LHCN-M2 (cell line): ENCODE data around the gene PLSCR3. TPM values are rescaled to one million over a fixed set of nuclear protein-coding genes. Genes with fewer than 3 reads are reported as not detected.
A peak's percentile ranks its signal among the peaks of the same experiment; 100 is the strongest.

Source experiments
- DNase-seq: peaks from one replicate; pipeline ENCODE4 v3.0.0-alpha.2; 2012; ENCODE audit warnings: low read depth
- polyA plus RNA-seq: library from polyadenylated mRNA; unstranded; fragments of >200 nt; gene quantifications from one replicate; pipeline ENCODE4 v1.2.1, GENCODE V29; 2012; ENCODE audit warnings: missing spikeins
- total RNA-seq: library from RNA; depleted of rRNA; stranded (reverse); fragments of >200 nt; gene quantifications from 2 replicates; pipeline ENCODE4 v1.2.3, GENCODE V29; 2014; rRNA removed

The PLSCR3 gene
- 38.1 and 54.4 TPM in 2 replicates for total RNA-seq
- 122 TPM for polyA plus RNA-seq

DNA sequence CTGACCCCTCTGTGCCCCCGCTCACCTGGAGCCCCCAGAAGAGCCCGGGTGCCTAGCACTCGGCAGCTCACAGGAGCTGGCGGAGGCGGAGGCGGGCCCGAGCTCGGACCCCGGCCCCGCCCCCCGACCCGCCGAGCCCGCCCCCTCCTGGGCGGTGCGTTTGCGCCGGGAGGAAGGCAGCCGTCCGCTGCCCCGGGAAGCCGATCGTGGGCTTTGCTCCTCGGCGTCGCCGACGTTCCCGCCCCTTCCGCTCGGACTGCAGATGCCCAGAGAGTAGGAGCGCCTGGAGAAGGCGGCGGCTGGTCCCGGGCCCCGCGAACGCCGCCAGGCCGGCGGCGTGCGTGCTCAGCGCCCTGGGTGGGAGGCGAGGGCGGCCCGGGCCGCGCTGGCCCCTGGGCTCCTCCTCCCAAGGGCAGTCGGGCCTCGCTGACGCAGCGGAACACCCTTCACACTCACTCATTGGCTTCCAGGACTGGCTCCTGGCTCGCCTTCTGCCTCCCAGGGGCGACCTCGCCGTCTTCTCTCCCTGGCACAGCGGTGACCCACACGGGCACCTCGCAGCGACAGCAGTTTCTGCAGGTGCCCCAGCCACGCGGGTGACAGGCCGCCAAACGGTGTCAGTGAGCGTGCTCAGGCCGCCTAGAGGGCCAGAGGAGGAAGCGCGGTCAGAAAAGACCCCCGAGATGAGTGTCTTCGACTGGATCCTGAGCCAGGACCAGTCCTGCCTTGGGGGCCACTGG, at the start of gene PLSCR3:
PLSCR3 (minus strand) TSS at position 74 of the 740 bp plus-strand sequence. CDS start 415 bp downstream, outside the sequence.
- peak; percentile 82 for DNase-seq

DNA sequence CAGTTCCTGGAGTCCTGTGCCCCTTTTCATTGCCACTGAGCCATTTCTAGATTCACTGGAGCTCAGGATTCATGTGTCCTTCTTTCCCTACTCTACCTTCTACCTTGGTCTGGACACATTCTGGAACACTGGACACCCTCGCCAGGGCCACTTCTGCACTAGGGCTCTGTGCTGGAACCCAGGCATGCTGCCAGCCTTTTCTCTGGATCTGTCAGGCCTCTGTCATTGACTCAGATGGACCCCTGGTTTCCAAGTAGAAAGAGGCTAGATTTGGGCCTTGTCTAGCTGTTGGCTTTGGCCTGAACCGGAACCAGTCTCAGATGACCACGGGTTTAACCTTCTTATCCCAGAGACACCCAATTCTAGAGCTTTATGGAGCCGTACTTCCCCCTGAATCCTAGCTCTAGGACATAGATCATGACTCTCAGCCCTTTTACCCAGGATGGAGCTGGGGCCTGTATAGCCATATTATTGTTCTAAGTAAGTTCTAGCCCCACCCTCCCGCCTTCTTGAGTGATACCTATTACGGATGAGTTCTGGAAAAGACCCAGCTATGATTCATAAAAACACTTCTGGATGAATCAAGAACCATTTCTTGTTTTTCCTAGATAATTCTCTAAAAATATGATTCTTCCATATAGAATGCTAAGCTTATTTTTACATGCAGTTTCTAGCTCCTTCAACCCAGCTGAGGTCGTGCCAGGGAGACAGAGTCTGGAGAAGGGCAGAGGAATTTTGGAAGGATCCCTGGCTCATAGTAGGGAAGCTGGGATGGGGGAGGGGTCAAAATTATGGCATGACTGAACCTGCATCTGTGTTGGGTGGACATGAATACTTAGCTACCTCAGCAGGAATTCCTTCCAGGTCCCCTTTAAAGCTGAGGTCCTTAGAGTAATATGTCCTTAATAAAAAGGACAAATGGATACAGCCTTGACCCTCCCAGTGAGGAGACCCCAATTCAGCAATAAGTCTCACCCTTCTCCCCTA, 49.5 kb upstream of the PLSCR3 start:
- DNase-seq, result peak; percentile 73

DNA sequence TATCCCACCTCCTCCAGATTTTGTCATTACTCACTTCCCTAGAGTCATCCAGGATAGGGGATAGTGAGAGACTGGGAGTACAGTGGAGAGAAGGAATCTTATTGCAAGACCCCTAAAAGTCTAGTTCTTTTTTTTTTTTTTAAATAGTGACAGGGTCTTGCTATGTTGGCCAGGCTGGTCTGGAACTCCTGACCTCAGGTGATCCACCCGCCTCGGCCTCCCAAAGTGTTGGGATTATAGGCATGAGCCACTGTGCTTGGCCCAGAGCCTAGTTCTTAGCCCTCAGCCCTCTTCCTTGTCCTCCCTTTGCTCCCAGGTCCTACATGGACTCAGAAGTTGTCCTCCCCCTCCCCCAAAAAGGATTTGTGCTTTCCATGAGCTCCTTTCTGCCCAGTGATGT, 47.8 kb upstream of the PLSCR3 start:
- no peak for DNase-seq

DNA sequence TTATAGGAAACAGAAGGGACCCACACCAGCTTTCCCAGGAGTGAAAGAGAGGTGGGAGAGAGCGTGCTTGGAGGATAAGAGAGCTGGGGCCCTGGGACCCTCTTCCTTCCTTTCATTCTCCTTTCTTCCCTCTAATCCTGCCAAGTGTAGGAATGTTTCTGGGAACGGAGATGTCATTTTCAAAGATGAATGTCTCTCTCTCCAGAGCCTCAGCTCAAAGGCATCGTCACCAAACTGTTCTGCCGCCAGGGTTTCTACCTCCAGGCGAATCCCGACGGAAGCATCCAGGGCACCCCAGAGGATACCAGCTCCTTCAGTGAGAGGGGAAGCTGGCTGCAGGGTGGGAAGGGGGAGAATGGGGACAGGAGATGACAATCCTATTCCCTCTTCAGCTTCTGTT, 46.9 kb upstream of the PLSCR3 start:
- DNase-seq, result no peak

DNA sequence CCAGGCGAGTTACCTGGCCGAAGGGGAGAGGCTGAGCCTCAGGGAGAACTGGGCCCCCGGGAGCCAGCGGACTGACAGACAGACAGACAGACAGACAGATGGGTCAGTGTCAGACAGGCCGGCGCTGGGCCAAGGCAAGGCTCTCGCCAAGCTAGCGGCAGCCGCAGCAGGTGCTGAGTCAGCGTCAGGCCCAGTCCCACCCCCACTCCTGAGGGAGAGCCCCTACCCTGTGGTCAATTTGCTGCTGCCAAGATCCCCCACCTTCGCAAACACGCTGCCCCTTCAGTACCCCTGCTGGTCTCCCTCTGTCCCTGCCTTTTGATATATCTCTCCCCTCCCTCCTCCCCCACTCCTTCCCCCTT, 46.5 kb upstream of the PLSCR3 start:
- DNase-seq, result peak; percentile 62

DNA sequence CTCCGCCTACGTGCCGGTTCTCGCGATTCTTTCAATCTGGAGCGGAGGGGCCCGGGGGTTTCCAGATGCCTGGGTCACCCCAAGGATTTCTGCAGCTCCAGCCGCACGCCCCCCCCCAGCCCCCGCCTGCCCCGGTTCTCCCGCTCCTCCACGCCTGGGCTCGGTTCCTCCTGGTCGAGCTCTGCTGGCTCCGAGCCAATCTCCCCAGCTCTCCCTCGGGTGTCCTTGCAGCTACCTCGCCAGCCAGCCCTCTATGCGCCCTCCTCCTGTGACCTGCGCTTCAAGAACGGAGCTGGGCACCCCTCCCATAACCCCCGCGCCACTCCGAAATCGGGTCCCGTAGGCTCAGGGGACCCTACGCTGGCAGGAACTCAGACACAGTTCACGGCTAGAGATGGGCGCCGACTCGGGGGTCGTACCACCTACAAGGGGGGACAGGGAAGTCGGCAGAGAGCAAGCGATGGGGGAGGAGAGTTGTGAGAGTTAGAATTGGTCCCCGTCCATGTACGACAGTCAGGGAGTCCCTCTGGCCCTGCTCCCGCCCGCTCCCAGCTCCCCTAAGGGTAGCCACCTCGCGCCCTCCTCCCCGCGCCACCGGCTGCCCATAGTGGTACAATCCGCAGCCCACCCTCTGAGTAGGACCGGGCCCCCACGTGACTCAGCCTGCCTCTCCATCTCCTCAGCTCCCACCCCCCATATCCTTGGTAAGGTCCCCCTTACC, 45.9 kb upstream of the PLSCR3 start:
- peak; percentile 42 for DNase-seq

DNA sequence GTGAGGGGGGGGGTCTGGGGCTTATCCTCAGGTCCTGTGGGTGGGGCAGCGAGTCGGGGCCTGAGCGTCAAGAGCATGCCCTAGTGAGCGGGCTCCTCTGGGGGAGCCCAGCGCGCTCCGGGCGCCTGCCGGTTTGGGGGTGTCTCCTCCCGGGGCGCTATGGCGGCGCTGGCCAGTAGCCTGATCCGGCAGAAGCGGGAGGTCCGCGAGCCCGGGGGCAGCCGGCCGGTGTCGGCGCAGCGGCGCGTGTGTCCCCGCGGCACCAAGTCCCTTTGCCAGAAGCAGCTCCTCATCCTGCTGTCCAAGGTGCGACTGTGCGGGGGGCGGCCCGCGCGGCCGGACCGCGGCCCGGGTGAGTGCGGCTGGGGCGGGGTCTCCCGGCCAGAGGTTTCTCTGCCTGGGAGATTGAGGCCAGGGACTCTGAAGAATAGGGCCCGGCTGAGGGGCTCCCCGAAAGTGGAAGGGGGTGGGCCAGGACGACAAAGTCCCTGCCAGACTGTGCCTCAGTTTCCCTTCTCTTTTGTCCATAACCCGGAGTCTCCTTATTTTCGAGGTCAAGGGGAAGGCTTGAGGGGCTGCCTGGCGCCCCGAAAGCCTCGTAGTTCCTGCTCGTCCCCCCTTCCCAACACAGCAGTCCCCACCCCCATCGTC, 45.3 kb upstream of the PLSCR3 start, which contains the start of gene FGF11:
FGF11 (plus strand) TSS at position 51 of the 651 bp plus-strand sequence; CDS start at position 160, 109 bp downstream.
- DNase-seq, result no peak

DNA sequence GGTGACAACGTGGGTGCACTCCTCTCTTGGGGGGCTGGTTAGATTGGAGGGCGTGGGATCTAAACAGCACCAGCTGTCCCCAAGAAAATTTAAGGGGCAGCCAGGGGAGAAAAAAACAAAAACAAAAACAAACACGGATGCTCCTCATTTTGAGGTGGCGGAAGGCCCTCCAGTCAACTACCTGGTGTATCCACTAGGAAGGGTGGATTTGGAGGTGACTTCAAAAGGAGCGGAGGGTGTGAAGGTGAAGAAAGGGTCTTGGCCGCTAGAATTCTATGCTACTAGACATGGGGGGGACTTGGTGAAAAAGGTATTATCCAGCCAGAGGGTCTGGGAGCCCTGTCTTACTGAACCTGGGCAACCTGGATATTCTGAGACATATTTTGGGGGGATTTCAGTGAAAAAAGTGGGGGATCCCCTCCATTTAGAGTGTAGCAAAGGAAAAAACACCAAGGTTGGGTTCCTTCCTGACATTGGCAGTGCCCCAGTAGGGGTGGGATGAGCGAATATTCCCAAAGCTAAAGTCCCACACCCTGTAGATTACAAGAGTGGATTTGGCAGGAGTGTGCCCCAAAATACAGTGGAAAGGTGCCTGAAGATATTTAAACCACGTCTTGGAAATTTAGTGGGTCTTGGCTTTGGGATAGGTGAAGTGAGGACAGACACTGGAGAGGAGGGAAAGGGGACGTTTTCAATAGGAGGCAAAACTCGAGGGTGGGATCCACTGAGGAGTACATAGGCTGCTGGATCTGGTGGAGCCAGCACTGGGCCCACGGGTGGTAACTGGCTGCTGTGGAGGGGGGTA, 44.5 kb upstream of the PLSCR3 start:
- no peak for DNase-seq

DNA sequence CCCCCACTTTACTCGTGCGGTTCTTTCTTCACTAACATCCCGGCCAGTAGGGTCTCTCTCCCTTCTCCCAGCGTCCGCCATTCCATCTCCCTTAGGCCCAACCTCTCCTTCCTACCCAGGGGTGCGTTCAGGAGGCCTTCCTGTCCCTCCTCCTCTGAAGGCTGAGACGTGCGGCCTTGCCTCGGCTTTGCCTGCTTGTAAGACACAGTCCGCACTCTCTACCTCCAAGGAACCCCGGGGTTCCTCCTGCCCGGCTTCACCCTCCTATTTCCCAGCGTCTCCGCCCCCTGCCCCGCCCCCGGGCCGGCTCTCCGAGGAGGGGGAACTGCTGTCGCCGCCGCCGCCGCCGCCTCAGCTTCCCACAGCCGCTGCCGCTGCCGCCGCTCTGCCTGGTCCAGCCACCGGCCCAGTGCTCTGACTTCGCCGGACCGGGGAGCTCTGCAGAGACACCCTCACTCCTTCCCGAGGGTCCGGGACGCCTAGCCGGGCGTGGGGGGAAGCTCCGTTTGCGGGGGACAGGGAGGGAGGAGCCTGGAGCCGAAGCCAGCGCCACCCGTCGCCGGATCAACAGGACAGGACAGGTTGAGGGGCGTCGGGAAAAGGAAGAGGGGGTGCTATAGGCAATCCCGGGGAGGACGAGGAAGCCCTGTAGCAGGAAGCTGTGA, 43.8 kb upstream of the PLSCR3 start:
- peak; percentile 59 for DNase-seq

DNA sequence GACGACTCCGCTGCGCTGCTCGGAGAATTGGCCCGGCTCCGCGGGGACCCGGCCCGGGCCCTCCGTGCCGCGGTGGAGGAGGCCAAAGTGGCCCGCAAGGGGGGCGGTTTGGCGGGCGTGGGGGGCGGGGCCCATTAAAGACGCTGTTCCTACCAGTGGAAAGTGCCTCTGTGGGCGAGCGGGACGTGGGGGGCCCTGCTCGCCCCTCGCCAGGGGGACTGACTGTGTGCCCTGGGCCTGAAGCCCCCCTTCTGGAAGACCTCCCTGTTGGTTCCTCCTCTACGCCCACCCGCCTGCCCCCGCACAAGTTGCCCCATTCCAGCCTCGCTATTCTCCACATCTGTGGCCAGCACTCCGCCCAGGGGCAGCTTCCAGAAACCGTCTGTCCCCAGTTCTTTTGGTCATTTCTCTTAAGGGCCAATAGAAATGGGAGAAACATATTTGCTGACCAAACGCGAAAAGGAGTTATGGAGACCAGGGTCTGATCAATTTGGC, 43.1 kb upstream of the PLSCR3 start:
- DNase-seq, result no peak

DNA sequence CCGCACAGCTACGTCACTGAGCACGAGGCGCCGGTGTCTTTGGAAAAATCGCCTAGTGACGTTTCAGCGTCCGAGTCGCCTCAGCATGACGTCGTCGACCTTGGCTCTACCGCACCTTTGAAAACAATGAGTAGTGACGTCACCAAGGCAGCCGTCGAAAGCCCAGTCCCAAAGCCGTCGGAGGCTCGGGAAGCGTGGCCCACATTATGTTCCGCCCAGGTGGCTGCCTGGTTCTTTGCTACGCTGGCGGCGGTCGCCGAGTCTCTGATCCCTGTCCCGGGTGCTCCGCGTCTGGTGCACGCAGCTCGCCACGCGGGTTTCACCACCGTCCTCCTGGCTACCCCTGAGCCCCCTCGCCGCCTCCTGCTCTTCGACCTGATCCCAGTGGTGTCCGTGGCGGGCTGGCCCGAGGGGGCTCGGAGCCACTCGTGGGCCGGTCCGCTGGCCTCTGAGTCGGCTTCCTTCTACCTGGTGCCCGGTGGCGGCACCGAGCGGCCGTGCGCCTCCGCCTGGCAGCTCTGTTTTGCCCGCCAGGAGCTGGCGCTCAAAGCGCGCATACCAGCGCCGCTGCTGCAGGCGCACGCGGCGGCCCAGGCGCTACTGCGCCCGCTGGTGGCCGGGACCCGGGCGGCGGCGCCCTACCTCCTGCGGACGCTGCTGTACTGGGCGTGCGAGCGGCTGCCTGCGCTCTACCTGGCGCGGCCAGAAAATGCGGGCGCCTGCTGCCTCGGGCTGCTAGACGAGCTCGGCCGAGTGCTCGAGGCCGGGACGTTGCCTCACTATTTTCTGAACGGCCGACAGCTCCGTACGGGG, 42.4 kb upstream of the PLSCR3 start:
- peak; percentile 74 for DNase-seq

DNA sequence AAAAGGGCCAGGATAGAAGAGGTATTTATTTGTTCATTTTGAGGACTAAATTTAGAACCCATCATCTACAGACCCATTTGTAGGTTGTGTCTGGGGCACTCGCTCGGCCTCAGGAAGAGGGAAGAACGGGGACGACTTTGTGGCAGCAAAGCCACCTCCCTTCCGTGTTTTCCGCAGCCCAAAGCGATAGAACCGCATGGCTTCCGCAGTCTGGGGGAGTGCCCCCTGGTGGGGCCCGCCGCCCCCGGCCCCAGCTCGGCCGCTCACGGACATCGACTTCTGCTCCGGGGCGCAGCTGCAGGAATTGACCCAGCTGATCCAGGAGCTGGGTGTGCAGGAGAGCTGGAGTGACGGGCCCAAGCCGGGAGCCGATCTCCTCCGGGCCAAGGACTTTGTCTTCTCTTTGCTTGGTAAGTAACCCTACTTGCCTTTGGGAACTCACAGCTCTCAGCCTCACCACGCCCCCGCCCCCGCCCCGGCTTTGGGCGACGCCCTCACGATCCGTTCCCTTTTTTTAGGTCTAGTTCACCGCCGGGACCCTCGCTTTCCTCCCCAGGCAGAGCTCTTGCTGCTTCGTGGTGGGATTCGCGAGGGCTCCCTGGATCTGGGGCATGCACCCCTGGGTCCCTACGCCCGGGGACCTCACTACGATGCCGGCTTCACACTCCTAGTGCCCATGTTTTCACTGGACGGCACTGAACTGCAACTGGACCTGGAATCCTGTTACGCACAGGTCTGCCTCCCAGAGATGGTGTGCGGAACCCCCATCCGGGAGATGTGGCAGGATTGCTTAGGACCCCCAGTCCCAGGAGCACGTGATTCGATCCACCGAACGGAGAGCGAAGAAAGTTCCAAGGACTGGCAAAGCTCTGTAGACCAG, 41.6 kb upstream of the PLSCR3 start:
- no peak for DNase-seq

DNA sequence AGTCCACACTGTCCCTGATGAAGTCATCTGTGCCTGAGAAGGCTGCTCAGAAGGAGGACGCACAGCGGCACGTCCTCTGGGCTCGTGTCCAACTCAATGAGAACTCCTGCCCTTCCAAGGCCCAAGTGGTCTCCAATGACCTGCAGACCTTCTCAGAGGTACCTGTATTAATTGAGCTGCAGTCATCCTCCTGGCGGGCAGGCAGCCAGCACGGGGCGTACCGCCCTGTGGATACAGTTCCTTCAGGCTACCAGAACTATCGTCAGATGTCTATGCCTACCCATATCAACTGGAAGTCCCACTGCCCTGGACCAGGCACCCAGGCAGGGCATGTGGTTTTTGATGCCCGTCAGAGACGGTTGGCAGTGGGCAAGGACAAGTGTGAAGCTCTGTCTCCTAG, 38.0 kb upstream of the PLSCR3 start:
- DNase-seq, result no peak

DNA sequence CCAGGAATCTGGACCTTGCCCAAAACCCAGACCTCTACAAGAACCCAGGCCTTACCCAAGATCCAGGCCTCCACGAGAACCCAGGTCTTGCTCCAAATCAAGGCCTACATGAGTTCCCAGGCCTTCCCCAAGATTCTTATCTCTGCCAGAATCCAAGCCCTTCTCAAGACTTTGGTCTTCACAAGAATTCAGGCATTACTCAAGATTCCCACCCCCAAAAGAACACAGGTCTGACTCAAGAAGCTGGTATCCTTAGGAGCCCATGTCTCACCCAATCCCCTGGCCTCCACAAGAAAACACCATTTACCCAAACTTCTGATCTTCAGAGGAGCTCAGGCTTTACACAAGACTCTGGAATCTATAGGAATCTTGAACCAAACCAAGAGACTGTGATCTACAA, 36.9 kb upstream of the PLSCR3 start:
- no peak for DNase-seq

DNA sequence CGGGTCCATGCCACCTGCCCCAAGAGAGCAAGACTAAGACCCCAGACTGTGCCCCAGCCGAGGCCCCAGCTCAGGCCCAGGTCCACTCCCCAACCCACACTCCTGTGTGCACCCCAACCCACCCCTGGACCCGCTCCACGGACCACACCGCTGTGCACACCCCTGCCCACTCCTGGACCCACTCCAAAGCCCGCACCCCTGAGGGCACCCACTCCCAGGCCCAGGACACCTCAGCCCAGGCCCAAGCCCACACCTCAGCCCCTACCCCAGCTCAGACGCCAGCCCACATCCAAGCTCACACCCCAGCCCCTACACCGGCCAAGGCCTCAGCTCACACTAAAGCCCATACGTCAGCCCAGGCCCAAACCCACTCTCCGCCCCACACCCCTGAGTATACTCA, 35.4 kb upstream of the PLSCR3 start:
- no peak for DNase-seq

DNA sequence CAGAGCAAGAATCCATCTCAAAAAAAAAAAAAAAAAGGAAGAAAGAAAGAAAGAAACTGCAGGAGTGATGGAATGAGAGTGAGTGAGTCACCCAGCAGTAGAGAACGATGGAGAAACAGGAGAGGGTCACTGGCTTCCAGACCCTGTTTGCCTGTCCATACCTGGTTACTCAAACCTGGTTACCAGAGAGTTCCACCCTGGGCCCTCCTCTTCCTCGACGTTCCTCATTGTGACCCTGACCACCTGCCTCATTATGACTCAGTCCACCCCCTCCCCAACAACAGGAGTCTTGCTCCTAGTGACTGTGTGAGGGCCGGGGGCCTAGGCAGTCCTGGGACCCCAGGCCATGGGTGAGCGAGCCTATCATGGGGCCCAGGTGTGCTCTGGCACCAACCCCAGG, 34.2 kb upstream of the PLSCR3 start, which contains the start of gene SPEM3:
SPEM3 (plus strand) TSS at position 301 of the 400 bp plus-strand sequence; CDS start at position 347, 46 bp downstream.
- no peak for DNase-seq

DNA sequence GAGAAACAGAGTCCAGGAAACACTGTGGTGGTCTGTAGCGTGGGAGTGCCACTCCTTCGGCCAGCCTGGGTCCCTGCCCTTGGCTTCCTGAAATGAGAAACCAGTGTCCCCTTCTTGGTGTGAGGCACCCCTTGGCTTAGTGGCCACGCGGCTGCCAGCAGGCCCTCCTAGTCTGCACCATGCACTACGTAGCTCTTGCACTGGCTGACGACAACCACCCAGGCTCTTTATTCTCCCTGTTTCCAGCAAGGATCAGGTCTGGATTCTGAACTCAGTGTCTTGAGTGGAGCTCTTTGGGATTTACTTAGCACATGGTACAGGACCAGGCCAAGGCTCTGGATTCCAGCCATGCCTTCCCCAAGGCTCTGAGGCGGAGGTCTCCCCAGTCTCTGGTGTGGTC, 33.2 kb upstream of the PLSCR3 start:
- DNase-seq, result no peak
